Keratinocyte (primary cell): ENCODE measurements around the gene AKIP1. TPM values are rescaled to one million over a fixed set of nuclear protein-coding genes. Genes with fewer than 3 reads are reported as not detected.

ENCODE experiments used
- DNase-seq: peaks from one replicate; pipeline ENCODE4 v3.0.0-alpha.2; 2011; ENCODE audit warnings: low read depth, missing footprints, low spot score
- FAIRE-seq: peaks from 2 replicates; lab custom pipeline; 2011; peaks lifted over from hg19 to GRCh38; lab: Jason Lieb, UNC
- H2AFZ ChIP-seq: 2 replicates; pipeline ENCODE4 v1.6.0; 2012; ENCODE audit warnings: low read length, control low read depth, inconsistent platforms; ENCODE audit not compliant: control insufficient read depth
- H3K27ac ChIP-seq: 2 replicates; pipeline ENCODE4 v1.5.1; 2011; ENCODE audit warnings: low read length; ENCODE audit not compliant: control insufficient read depth, insufficient read depth
- H3K27me3 ChIP-seq: 3 replicates; pipeline ENCODE4 v1.6.0; 2011; ENCODE audit warnings: low read length; ENCODE audit not compliant: control insufficient read depth, insufficient read depth; ENCODE audit errors: extremely low read depth
- H3K36me3 ChIP-seq, 2 experiments: 2 replicates in 1 of 2; 3 replicates in 1 of 2; pipeline ENCODE4 v1.5.1; 2011; ENCODE audit warnings: low read length in 2 of 2, mild to moderate bottlenecking in 1 of 2; ENCODE audit not compliant: control insufficient read depth in 2 of 2, insufficient read depth in 2 of 2; ENCODE audit errors: extremely low read depth in 1 of 2
- H3K4me1 ChIP-seq: 3 replicates; pipeline ENCODE4 v1.5.1; 2011; ENCODE audit warnings: low read length; ENCODE audit not compliant: control insufficient read depth, insufficient read depth; ENCODE audit errors: extremely low read depth
- H3K4me2 ChIP-seq: 3 replicates; pipeline ENCODE4 v1.6.0; 2011; ENCODE audit warnings: low read depth, low read length; ENCODE audit not compliant: control insufficient read depth, insufficient read depth; ENCODE audit errors: extremely low read depth
- H3K4me3 ChIP-seq, 3 experiments: fragments of 200-600 bp in 1 of 3; sonication (generic) in 1 of 3; 2 replicates in 2 of 3; 3 replicates in 1 of 3; pipeline ENCODE4 v1.5.1; 2011 to 2016; ENCODE audit warnings: low read length in 3 of 3, mild to moderate bottlenecking in 3 of 3, control low read depth in 2 of 3, inconsistent platforms in 1 of 3, low read depth in 1 of 3, mixed read lengths in 1 of 3, mixed run types in 1 of 3, moderate library complexity in 1 of 3; ENCODE audit not compliant: control insufficient read depth in 2 of 3, insufficient read depth in 2 of 3; ENCODE audit errors: extremely low read depth in 1 of 3
- H3K79me2 ChIP-seq: 2 replicates; pipeline ENCODE4 v1.6.0; 2012; ENCODE audit warnings: low read length; ENCODE audit not compliant: control insufficient read depth, insufficient read depth
- H3K9ac ChIP-seq: 3 replicates; pipeline ENCODE4 v1.6.0; 2011; ENCODE audit warnings: low read length; ENCODE audit not compliant: control insufficient read depth, insufficient read depth; ENCODE audit errors: extremely low read depth
- H3K9me1 ChIP-seq: 3 replicates; pipeline ENCODE4 v1.6.0; 2011; ENCODE audit warnings: low read length; ENCODE audit not compliant: control insufficient read depth, insufficient read depth; ENCODE audit errors: extremely low read depth
- H3K9me3 ChIP-seq: 2 replicates; pipeline ENCODE4 v1.5.1; 2012; ENCODE audit warnings: low read depth, low read length; ENCODE audit not compliant: control insufficient read depth
- H4K20me1 ChIP-seq: 3 replicates; pipeline ENCODE4 v1.6.0; 2011; ENCODE audit warnings: low read length; ENCODE audit not compliant: control insufficient read depth, insufficient read depth; ENCODE audit errors: extremely low read depth
- EZH2 ChIP-seq: IDR thresholded peaks from one replicate; pipeline ENCODE4 v1.6.1; 2012; ENCODE audit warnings: inconsistent platforms, mild to moderate bottlenecking, low read length, moderate library complexity
- dilution Hi-C: fragments of 300-500 bp; cut with MboI; formaldehyde crosslinking; loops from one replicate; pipeline ENCODE4 v1.7.0; 2020; ENCODE audit warnings: low sequenced_read_pairs; ENCODE audit not compliant: extremely low pct_ligation_motif_present
- polyA plus RNA-seq, 5 experiments: library from polyadenylated mRNA; depleted of rRNA in 3 of 5; stranded (reverse) in 3 of 5; stranded (forward) in 1 of 5; unstranded in 1 of 5; fragments of >200 nt; gene quantifications; 1 replicate in 1 of 5; 2 replicates in 3 of 5; 3 replicates in 1 of 5; pipeline versions ENCODE4 v1.2.1 to v1.2.3, GENCODE V29; 2011 to 2012; ENCODE audit warnings: missing spikeins in 2 of 5, low read depth in 1 of 5, low replicate concordance in 1 of 5
- TF ChIP-seq, protein P1 (sequence below), 3 experiments: IDR thresholded peaks in 1 of 3; conservative IDR thresholded peaks in 1 of 3; optimal IDR thresholded peaks in 1 of 3; 2 replicates in 2 of 3; 3 replicates in 1 of 3; pipeline versions ENCODE3 to v1.5.1; 2011; ENCODE audit warnings: low read length in 3 of 3, mild to moderate bottlenecking in 3 of 3, moderate library complexity in 2 of 3, control low read depth in 1 of 3, inconsistent platforms in 1 of 3; ENCODE audit not compliant: insufficient read depth in 2 of 3; ENCODE audit errors: extremely low read depth in 1 of 3

Gene AKIP1
- polyA plus RNA-seq, 1 donor (not counting 4 experiments of a cell fraction or from before 2014, with no cell fraction given), result 46.4 TPM

DNA sequence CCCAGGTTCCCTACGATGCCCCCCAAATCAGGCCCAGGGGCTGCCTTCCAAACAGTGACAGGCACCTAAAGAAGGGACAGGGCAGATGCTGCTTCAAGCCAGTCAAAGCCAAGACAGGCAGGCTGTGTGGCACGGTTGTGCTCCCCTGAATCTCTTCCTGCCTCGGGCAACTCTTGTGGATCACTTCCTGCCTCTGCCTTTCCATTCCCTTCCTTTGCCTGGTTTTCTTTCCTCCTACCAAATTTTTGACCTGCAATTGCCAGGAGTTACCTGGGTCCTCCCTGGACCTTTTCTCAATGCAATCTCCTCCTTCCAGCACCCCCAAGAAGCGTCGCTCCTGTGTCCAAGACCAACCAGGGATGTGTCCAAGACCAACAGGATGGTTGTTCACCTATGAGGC is 16.2 kb downstream of the AKIP1 start:
- peaks cover 10% of the 10 kb centered on the region for H3K4me1 ChIP-seq
- no peak overlapping the region for H3K27ac ChIP-seq
- DNase-seq (no peak), FAIRE-seq (no peak)
- H4K20me1 ChIP-seq, result no peaks in the 10 kb centered on the region
- no peak overlapping the region for H3K4me2 ChIP-seq
- TF ChIP-seq, protein P1, sequence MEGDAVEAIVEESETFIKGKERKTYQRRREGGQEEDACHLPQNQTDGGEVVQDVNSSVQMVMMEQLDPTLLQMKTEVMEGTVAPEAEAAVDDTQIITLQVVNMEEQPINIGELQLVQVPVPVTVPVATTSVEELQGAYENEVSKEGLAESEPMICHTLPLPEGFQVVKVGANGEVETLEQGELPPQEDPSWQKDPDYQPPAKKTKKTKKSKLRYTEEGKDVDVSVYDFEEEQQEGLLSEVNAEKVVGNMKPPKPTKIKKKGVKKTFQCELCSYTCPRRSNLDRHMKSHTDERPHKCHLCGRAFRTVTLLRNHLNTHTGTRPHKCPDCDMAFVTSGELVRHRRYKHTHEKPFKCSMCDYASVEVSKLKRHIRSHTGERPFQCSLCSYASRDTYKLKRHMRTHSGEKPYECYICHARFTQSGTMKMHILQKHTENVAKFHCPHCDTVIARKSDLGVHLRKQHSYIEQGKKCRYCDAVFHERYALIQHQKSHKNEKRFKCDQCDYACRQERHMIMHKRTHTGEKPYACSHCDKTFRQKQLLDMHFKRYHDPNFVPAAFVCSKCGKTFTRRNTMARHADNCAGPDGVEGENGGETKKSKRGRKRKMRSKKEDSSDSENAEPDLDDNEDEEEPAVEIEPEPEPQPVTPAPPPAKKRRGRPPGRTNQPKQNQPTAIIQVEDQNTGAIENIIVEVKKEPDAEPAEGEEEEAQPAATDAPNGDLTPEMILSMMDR (optimal IDR thresholded peaks at IDR 0.05 in 1 of 3, IDR thresholded peaks at IDR 0.05 in 1 of 3, conservative IDR thresholded peaks at IDR 0.05 in 1 of 3; ENCODE audit: extremely low read depth in 1 of 3, insufficient read depth in 2 of 3, low read length in 3 of 3), result no peak
- no peak for TF ChIP-seq EZH2
- H3K36me3 ChIP-seq, result peaks cover 4 to 6% of the 10 kb centered on the region in 2 experiments
- no peaks in the 10 kb centered on the region for H3K9me1 ChIP-seq
- H2AFZ ChIP-seq, result no peak overlapping the region
- H3K4me3 ChIP-seq, result no peak overlapping the region
- dilution Hi-C loops, result no loop called here
- H3K9ac ChIP-seq, result no peak overlapping the region
- H3K79me2 ChIP-seq, result no peaks in the 10 kb centered on the region
- H3K9me3 ChIP-seq, result no peaks in the 10 kb centered on the region
- H3K27me3 ChIP-seq, result no peaks in the 10 kb centered on the region

DNA sequence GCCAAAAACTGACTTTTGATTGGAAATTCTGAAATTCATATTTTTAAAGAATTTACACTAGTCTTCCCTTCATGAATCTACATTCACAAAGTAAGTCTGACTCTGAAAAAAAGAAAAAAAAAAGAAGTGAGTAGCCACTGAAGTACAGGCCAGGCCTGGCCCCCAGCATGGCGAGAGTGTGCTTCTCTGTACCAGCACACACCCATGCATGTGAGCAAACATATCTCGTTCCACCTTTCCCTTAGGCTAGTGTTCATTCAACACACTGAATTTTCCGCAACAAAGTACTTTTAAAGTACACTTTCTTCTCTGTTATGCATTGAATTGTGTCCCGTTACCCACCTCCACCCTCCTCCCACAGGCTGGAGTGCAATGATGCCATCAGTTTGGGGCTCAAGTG is 17.2 kb downstream of the AKIP1 start:
- DNase-seq (no peak), FAIRE-seq (no peak)
- Histone ChIP-seq H3K4me2 (no peak overlapping the region), H3K9me1 (no peaks in the 10 kb centered on the region), H3K9ac (no peak overlapping the region), H3K79me2 (no peaks in the 10 kb centered on the region), H2AFZ (no peak overlapping the region), H3K27me3 (no peaks in the 10 kb centered on the region), H3K27ac (no peak overlapping the region), H3K36me3 (peaks cover 2 to 4% of the 10 kb centered on the region in 2 experiments), H3K4me3 (no peak overlapping the region), H3K4me1 (peaks cover 10% of the 10 kb centered on the region), H4K20me1 (no peaks in the 10 kb centered on the region), H3K9me3 (no peaks in the 10 kb centered on the region)
- TF ChIP-seq, protein P1 (optimal IDR thresholded peaks at IDR 0.05 in 1 of 3, IDR thresholded peaks at IDR 0.05 in 1 of 3, conservative IDR thresholded peaks at IDR 0.05 in 1 of 3; ENCODE audit: extremely low read depth in 1 of 3, insufficient read depth in 2 of 3, low read length in 3 of 3), result no peak
- no peak for TF ChIP-seq EZH2
- dilution Hi-C loops, result no loop called here
